HG03342 (cell line): ENCODE results near the gene SLC6A15.

Source experiments
- ATAC-seq: cut with Tn5 transposase; IDR thresholded peaks from one replicate; pipeline ENCODE4 v1.9.1; 2021; ENCODE audit warnings: mild to moderate bottlenecking, moderate library complexity; ENCODE audit not compliant: unreplicated experiment

Gene SLC6A15

DNA sequence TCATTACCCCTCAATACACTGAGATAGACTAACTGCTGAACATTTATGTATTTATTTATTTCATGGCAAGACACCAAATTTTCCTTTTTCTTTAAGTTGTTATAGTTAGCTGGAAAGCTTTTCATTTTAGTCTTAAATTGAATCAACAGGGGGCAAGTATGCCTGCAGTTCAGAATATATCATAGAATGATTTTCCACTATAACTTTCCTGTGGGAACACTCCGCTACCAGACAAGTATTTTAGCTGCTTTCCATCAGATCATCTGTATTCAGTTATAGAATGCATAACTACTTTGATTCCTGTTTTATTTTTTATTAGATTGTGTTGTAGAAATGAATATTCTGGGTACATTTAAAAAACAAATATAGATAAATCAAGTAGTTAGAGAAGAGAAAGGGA lies 102.0 kb downstream of the SLC6A15 start:
- ATAC-seq = no peak
